HPDE6-E6E7 (cell line): ENCODE measurements around the gene TTF2.
A peak's percentile ranks its signal among the peaks of the same experiment; 100 is the strongest.
"Not testable (repeated sequence)": the region's sequence is repeated elsewhere in the genome, so short reads cannot be mapped to it uniquely, and the experiment has no call there.

ENCODE experiments used
- DNase-seq: peaks from one replicate; pipeline ENCODE4 v3.0.0; 2011; ENCODE audit warnings: missing footprints; ENCODE audit errors: extremely low spot score

Gene TTF2

DNA sequence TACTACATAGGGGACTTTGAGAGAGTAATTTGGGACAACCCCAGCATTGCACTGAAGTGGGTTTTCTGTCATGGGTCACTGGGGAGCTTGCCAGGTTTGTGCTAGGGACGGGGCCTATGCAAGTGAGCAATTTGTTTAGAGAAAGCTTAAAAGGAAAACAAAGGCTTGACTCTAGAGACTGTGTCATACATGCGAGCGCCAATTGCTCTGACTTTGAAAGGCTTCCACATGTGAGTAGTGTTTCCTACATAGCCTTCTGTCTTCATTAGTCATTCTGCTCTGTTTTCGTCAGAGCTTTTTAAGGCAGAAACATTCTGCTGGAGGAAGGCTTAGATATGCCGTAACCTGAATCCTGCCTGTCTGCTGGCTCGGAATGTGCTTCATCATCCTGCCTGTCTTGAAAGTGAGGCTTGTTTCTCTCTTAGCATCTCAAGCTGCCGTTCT, 33.0 kb downstream of the TTF2 start:
- DNase-seq: peak; percentile 90

- DNase-seq: peak; percentile 74
Observed at GRCh38 chr1:117093870-117094621, 33.9 kb downstream of the TTF2 start.

GRCh38 chr1:117094841-117095604, 34.9 kb downstream of the TTF2 start:
- no peak for DNase-seq

DNA sequence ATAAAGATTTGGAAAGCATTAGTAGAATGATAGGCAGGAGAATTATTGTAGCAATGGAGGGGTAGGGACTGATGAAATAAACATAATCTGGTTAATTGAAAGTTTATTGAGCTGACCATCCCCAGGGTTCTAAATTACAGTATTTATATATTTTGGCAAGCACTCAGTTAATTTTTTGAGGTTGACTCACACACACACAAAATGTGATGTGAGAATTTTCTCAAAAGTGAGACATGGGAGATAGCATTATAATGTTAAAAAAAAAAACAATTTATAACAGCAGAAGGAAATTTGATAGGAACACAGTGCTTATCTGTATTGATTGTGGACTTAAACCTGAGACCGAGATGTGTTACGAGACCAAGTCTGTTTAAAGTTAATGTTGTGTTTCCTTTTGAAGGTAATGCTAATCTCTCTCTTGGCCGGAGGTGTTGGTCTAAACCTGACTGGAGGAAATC, 36.9 kb downstream of the TTF2 start:
- no peak for DNase-seq

DNA sequence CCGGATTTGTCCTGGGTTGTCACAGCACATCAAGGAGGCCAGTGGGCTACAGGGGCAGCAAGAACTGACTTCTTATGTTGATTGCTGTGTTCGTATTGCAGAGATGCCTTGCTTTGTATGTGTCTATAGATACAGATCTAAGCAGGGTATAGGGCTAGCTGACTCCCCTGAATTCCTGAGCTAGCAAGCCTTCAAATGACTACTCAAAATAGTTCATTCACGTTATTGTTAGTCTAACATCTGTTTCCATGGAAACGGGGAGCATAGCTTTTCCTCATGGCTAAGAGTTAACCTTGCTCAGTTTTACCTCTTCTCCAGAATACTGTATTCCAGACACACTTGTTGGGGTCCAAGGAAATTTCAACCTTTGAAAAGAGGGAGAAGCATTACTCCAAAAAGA, 37.3 kb downstream of the TTF2 start:
- no peak for DNase-seq

DNA sequence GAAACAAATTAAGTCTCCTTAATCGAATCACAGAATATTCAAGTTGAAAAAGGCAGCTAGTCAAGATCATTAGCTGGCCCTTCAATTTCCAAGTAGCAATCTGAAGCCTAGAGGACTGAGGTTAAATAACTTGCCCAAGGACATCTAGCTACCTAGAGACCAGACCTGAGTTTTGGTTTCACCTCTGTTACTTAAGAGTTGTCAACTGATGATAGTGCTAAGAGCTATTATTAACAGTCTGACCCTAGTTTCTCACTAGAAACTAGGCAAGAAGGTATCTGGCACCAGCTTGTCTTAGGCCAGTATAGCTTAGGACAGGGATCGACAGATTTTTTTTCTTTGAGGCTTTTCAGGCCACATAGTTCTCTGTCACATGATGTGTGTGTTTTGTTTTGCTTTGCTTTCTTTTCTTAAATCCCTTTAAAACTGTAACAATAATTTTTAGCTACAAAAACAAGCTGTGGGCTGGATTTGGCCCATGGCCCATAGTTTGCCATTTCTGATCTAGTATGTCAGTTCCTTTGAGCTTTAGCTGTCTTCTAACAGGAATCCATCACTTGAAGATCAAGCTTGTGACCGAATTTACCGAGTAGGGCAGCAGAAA, 38.3 kb downstream of the TTF2 start:
- DNase-seq: no peak

- DNase-seq: no peak
Observed at GRCh38 chr1:117101334-117101733, 41.2 kb downstream of the TTF2 start.

DNA sequence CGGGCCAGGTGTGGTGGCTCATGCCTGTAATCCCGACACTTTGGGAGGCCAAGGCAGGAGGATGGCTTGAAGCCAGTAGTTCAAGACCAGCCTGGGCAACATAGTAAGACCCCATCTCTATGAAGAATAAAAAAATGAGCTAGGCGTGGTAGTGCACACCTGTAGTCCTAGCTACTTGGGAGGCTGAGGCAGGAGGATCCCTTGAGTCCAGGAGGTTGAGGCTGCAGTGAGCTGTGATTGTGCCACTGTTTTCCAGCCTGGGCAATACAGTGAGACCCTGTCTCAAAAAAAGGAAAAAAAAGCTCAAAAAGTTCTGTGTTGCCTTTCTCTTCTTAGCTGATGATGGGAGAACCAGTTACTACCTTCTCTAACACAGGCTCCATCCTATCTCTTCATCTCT, 41.7 kb downstream of the TTF2 start:
- not testable (repeated sequence) for DNase-seq

DNA sequence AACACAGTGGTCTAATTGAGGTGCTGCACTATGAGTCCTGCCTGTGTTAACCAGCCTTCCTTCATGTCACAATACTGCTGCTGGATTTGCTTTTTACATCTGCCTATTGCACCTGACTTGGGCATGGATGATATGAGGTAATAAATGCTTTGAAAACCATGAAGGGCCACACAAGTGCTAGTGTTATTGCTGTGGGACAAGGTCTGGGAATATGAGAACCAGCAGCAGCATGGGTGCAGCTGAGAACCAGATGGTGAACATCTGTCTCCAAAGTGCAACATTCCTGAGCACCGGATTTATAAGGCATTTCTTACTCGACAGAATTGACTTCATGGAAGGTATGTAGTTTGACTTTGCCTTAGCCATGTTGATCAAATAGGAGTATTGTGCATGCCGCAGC, 44.9 kb downstream of the TTF2 start:
- no peak for DNase-seq

DNA sequence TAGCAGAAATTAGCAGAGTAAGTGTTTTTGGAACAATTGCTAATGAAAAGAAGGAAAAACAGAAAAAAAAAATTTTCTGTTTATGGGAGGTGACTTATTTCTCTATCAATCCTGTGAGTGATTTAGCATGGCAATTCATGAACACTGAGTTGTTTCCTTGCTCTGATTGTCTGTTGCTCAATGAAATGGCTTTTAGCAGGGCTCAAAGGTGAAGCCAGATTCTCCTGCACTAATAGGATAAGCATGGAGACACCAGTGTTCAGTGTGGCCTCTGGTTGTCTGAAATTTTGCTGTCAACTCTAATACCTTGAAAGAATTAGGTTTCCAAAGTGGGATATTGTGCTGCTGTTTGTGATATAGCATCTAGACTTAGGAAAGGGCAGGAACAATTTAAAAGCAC, 45.6 kb downstream of the TTF2 start:
- DNase-seq: no peak

GRCh38 chr1:117106478-117106877, 46.4 kb downstream of the TTF2 start:
- no peak for DNase-seq

DNA sequence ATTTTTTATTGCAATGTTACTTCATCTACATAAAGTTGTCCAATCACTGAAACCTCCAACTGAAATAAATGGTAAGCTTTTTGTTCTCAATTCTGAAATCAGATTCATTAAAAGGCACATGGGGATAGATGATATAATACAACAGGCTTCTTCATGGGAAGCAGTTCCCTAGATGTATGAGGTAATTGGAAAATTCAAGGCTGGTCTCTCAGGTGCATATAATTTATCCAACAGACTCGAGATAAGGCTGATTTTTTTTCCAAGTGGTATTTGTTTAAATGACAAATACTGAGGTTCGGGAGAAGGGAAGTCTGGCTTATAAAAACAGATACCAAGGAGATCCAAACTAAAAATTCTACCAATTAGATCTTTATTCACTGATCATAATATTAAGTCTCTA, 47.2 kb downstream of the TTF2 start:
- no peak for DNase-seq

GRCh38 chr1:117110774-117111173, 50.6 kb downstream of the TTF2 start:
- DNase-seq: peak; percentile 79

- DNase-seq: no peak
Observed at GRCh38 chr1:117112047-117112717, 52.1 kb downstream of the TTF2 start.

DNA sequence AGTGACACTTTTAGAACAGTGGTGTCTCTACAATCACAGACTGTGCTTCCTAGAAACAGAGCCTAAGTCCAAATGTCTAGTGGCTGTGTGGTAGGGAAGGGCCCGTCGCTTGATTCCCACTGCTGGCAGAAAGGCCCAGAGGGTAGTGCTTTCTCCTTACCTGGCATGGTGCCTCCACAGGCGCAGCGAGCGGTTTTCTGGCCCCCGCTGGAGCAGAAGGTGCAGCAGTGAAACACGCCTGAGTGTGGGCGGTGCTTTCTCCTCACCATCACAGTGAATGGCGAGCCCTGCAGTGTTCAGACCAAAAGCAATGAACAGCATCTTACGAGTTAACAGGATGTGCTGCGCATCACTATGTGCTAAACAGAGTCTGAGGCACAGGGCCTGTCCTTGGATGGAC, 53.1 kb downstream of the TTF2 start:
- no peak for DNase-seq

- DNase-seq: no peak
Observed at GRCh38 chr1:117114877-117115276, 54.8 kb downstream of the TTF2 start.

DNA sequence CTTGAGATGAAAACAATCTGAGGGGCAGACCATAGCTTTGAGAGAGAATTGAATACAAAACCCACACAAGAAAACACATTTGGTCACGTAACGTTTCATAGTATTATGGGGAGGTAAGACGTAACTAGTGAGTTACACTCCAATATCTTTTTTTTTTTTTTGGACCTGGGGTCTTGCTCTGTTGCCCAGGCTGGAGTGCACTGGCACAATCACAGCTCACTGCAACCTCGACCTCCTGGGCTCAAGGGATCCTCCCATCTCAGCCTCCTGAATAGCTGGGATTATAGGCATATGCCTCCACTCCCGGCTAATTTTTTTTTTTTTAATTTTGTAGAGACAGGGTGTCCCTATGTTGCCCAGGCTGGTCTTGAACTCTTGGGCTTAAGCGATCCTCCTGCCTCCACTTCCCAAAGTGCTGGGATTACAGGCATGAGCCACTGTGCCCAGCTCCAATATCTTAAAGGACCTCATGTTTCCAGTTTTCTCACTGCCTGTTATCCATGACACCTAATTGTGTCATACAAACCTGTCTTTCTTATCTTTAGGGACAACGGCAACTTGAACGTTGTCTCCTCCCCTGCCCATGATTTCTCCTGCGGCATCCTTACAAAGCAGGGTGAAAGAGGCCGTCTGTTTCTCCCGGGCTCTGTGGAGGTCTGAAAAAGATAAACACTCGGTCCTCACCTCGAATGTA, 56.1 kb downstream of the TTF2 start:
- no peak for DNase-seq

DNA sequence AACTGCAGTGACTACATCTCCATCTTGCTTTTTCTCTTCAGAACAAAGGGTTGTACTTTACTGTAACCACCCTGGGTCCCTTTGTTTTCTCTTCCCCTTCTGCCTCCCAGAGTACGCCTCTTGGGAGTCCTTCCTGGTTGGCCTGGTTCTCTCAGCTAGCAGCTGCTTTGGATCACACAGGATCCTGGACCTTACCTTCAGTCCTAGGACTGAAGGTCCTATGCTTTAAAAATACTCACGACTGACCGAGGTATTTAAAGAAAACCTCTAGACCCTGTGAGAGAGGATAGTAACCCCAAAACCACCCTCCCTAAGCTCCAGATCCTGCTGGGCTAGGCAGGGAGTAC, 56.6 kb downstream of the TTF2 start:
- no peak for DNase-seq

DNA sequence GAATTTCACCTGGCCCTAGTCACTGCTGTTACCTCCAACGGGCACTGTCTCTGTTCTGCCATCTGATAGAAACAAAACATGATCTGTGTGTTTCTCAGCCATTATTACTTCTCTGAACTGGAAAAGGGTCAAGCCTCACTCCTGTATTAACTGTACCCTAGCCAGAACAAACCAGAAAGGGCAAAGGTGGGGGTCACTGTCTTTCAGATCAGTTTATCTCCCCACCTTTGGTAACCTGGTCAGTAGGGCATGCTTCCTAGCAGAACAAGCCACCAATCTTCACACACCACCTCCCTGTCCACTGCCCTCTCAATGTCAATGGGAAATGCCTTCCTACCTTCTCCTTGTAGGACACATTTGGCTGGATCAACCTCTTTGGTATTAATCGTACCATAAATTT, 57.6 kb downstream of the TTF2 start:
- DNase-seq: no peak

DNA sequence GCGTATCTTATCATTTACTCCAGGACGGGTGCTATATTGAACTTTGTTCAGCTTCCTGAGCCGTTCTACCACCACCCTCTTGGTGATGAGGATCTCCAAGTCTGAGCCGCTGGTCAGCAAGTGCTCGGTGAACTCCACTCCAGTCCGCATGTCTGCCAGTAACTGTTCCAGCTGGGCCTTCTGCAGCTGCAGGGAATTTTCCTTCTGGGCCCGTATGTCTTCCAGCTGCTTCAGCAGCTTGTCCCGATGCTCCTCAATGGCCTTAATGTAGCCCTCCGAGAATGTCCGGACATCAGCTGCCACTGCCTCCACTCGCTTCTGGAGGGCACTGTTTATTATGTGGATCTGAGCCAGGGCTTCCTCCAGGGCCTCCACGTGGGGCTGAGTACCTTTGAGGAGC, 58.0 kb downstream of the TTF2 start:
- DNase-seq: no peak

DNA sequence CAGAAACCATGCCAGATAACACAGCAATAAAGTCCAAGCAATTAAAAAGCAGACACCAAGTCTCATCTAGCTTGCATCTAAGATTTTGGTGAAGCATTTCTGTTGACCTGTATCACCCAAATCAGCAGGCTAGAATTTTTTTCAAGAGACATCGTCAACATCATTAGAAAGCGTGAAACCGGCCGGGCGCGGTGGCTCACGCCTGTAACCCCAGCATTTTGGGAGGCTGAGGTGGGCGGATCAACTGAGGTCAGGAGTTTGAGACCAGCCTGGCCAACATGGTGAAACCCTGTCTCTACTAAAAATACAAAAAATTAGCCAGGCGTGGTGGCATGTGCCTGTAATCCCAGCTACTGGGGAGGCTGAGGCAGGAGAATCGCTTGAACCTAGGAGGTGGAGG, 59.0 kb downstream of the TTF2 start:
- not testable (repeated sequence) for DNase-seq
